BLaER1 treated with 17β-estradiol and CSF1 and Interleukin-3, amounts not matched to agents 10 nM and 100 nM (cell line): Measurements from ENCODE around the gene CFAP221.

Source experiments
- H3K27ac ChIP-seq, 11 experiments: shearing (Covaris generic); formaldehyde crosslinking; 2 replicates each; pipeline ENCODE4 v1.8.1; 2022
- H3K27me3 ChIP-seq, 11 experiments: shearing (Covaris generic); formaldehyde crosslinking; 2 replicates each; pipeline ENCODE4 v1.8.1; 2022
- H3K36me3 ChIP-seq, 11 experiments: shearing (Covaris generic); formaldehyde crosslinking; 2 replicates each; pipeline ENCODE4 v1.8.1; 2022
- H3K4me1 ChIP-seq, 10 experiments: shearing (Covaris generic); formaldehyde crosslinking; 2 replicates each; pipeline ENCODE4 v1.8.1; 2022
- H3K4me2 ChIP-seq, 11 experiments: shearing (Covaris generic); formaldehyde crosslinking; 2 replicates each; pipeline ENCODE4 v1.8.1; 2022
- H3K4me3 ChIP-seq, 10 experiments: shearing (Covaris generic); formaldehyde crosslinking; 2 replicates each; pipeline ENCODE4 v1.8.1; 2022
- H3K9ac ChIP-seq, 11 experiments: shearing (Covaris generic); formaldehyde crosslinking; 2 replicates each; pipeline ENCODE4 v1.8.1; 2022
- H3K9me3 ChIP-seq, 11 experiments: shearing (Covaris generic); formaldehyde crosslinking; replicated peaks in 1 of 11; 2 replicates each; pipeline ENCODE4 v1.8.1; 2022
- H4K20me1 ChIP-seq, 11 experiments: shearing (Covaris generic); formaldehyde crosslinking; 2 replicates each; pipeline ENCODE4 v1.8.1; 2022
- Cebpa-rat ChIP-seq, 11 experiments: shearing (Covaris generic); IDR thresholded peaks; 2 replicates each; pipeline ENCODE4 v1.8.1; 2022

The CFAP221 gene

DNA sequence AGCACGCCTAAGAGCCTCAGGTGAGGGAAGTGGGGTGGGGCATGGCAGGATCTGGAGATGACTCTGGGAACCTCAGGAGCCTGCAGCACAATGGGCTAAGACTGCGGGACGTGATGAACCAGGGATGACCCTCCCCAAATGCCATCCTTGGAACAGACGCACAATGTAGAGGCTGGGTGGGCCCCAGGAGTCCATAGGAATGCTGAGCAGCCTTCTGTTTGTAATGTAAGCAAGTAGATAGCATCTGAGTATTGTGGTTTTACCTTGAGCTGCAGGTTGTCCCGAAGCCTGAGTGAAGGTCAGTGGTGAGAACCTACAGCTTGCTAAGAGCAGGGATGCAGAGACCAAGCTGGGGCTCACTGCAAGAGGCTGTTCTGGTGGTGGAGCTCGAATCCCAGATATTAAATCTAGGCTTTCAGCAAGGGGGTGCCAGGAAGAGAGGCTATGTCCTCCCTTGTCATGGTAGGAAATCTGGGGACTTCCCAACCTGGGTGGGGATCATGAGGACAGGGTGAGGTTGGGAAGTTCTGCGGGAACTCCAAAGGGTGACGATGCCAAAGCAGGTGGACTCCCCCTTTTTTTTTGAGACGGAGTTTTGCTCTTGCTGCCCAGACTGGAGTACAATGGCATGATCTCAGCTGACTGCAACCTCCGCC lies 25.7 kb upstream of the CFAP221 start:
- no peak for TF ChIP-seq Cebpa-rat (IDR thresholded peaks at IDR 0.05)
- Histone ChIP-seq H3K4me2 (no peak overlapping the region), H3K27ac (no peak overlapping the region), H4K20me1 (no peaks in the 10 kb centered on the region), H3K4me3 (no peak overlapping the region), H3K9me3 (peaks cover 0 to 7% (median 0%) of the 10 kb centered on the region in 11 experiments; a peak in 2 of 22 replicates), H3K9ac (no peak overlapping the region), H3K36me3 (no peaks in the 10 kb centered on the region), H3K4me1 (no peaks in the 10 kb centered on the region), H3K27me3 (no peaks in the 10 kb centered on the region)

DNA sequence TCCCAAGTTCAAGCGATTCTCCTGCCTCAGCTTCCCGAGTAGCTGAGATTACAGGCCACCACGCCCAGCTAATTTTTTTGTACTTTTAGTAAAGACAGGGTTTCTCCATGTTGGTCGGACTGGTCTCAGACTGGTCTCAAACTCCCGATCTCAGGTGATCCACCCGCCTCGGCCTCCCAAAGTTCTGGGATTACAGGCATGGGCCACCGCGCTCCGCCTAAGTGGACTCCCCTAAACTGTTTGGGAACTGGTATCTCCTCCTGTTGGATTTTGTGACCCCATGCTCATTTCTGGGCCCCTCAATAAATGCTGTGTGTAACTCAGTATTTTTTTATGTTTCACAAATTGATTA lies 25.2 kb upstream of the CFAP221 start:
- no peaks in the 10 kb centered on the region for H3K36me3 ChIP-seq
- no peak overlapping the region for H3K9ac ChIP-seq
- H3K27me3 ChIP-seq: no peaks in the 10 kb centered on the region
- no peak overlapping the region for H3K4me3 ChIP-seq
- H3K4me1 ChIP-seq: no peaks in the 10 kb centered on the region
- peaks cover 0 to 10% (median under 1%) of the 10 kb centered on the region in 11 experiments; a peak in 6 of 22 replicates for H3K9me3 ChIP-seq
- no peak overlapping the region for H3K4me2 ChIP-seq
- H4K20me1 ChIP-seq: no peaks in the 10 kb centered on the region
- TF ChIP-seq Cebpa-rat (IDR thresholded peaks at IDR 0.05): no peak
- H3K27ac ChIP-seq: no peak overlapping the region

DNA sequence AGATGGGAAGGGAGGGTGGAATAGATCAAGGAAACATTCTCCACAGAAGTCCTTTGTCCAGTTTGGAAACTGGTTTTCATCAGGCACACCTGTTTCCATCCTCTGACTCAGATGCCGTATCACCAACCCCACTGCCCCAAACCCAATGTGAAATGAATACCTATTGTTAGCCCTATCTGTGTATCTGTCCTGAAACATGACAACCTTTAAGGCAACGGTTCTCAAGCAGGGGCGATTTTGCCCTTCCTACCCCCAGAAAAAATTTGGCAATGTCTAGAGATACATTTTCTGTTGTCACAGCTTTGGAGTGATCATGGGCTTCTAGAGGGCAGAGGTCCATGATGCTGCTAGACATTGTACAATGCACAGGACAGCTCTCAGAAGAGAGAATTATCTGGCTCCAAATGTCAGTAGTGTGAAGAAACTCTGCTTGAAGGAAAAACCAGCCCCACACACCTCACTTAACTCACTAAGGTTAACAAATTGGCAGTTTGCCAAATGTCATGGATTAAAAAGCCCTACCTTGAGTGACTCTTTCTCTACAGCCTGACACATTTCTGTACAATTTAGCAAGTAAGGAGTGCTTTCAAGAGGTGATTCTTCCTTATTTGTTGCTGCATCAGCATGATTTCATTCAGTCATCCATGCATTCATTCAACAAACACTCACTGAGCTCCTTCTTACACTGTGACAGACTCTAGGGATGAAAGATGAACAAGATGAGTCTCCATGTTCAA lies 23.4 kb upstream of the CFAP221 start:
- no peak overlapping the region for H3K27ac ChIP-seq
- no peaks in the 10 kb centered on the region for H4K20me1 ChIP-seq
- H3K9ac ChIP-seq: no peak overlapping the region
- no peak overlapping the region for H3K4me2 ChIP-seq
- H3K9me3 ChIP-seq: peaks cover 0 to 17% (median 3%) of the 10 kb centered on the region in 11 experiments; a peak in 6 of 22 replicates
- no peaks in the 10 kb centered on the region for H3K4me1 ChIP-seq
- 0 out of 22 replicates have a peak, but pooled peaks cover 0 to 4% (median 0%) of the 10 kb centered on the region in 11 experiments for H3K27me3 ChIP-seq
- no peak for TF ChIP-seq Cebpa-rat (IDR thresholded peaks at IDR 0.05)
- no peak overlapping the region for H3K4me3 ChIP-seq
- H3K36me3 ChIP-seq: no peaks in the 10 kb centered on the region

DNA sequence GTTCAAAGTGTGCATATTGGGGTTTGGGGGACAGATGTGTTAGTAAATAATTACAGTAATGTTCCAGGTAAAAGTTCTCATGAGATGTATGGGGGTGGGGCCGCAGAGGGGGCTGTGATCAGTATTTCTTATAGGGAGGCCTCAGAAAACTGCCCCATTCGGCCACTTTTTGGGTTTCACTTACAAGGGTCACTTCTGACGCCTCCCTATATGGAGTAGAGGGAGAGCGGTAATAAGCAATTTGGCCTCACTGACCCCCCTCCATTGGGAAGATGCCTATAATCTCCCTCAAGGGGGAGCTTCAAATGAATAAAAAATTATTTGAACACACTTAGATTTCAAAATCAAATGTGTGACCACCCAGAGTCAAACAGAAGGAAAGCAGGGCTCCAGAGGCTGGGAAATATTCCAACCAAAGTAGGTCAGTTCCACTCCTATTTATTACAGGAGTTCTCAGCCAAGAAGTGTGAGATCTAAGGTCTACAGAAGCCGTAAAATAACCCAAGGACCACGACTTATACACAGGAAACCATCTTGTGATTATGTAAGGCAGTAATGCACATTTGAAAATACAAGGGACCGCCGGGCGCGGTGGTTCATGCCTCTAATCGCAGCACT lies 22.7 kb upstream of the CFAP221 start:
- Histone ChIP-seq H3K4me2 (no peak overlapping the region), H3K36me3 (no peaks in the 10 kb centered on the region), H3K4me3 (no peak overlapping the region), H3K9me3 (peaks cover 0 to 17% (median 3%) of the 10 kb centered on the region in 11 experiments; a peak in 6 of 22 replicates), H3K27ac (no peak overlapping the region), H3K27me3 (0 out of 22 replicates have a peak, but pooled peaks cover 0 to 4% (median 0%) of the 10 kb centered on the region in 11 experiments), H4K20me1 (no peaks in the 10 kb centered on the region), H3K4me1 (no peaks in the 10 kb centered on the region), H3K9ac (no peak overlapping the region)
- TF ChIP-seq Cebpa-rat (IDR thresholded peaks at IDR 0.05): no peak

DNA sequence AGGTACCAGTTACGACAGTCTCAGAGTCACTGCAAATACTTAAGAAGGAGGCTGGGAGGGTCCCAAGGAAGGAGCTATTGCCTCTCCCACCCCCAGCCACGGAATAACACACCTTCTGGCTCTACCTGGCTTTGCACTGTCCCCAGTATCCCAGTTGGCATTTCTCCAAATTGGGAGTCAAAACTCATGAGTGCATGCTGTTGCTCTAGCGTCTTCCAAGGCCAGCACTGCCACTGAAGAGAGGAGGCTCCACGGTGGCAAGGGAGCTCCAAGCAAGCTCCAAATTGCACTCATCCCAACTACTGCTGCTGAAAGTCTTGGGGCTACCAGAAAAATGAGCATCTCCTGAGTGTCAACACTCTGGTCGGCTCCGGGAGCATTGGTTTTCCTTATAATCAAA lies 21.6 kb upstream of the CFAP221 start:
- Histone ChIP-seq H4K20me1 (no peaks in the 10 kb centered on the region), H3K27me3 (0 out of 22 replicates have a peak, but pooled peaks cover 0 to 4% (median 0%) of the 10 kb centered on the region in 11 experiments), H3K4me3 (no peak overlapping the region), H3K9ac (no peak overlapping the region), H3K36me3 (no peaks in the 10 kb centered on the region), H3K27ac (no peak overlapping the region), H3K4me2 (no peak overlapping the region), H3K9me3 (peaks cover 0 to 17% (median 3%) of the 10 kb centered on the region in 11 experiments; a peak in 5 of 22 replicates), H3K4me1 (no peaks in the 10 kb centered on the region)
- TF ChIP-seq Cebpa-rat (IDR thresholded peaks at IDR 0.05): no peak

DNA sequence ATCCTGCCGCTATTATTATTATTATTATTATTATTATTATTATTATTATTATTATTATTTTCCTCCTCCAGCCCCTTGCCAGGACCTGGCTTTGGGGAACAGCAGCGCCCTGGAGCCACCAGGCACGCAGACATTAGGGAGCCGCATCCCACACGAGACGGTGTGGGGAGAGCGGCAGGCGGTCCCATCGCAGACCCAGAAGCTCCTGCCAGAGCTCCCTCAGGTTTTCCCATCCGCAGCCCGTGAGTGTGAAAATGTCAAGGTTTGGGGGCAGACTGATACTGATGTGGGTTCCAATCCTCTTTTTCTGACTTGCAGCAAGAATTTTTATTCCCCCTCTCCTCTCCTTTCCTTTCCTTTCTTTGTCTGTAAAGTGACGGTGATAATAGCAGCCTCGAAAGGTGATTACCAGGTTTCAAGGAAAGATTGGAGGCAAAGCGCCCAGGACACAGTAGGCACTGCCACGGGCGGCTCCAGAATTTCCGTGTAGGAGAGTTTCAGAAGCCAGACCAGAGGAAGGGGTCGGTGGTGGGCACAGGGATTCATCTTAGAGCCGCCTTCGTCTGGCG lies 20.8 kb upstream of the CFAP221 start:
- Histone ChIP-seq H3K9ac (no peak overlapping the region), H3K27ac (no peak overlapping the region), H3K36me3 (no peaks in the 10 kb centered on the region), H3K9me3 (peaks cover 0 to 12% (median 3%) of the 10 kb centered on the region in 11 experiments; a peak in 5 of 22 replicates), H3K27me3 (0 out of 22 replicates have a peak, but pooled peaks cover 0 to 4% (median 0%) of the 10 kb centered on the region in 11 experiments), H4K20me1 (no peaks in the 10 kb centered on the region), H3K4me2 (no peak overlapping the region), H3K4me1 (no peaks in the 10 kb centered on the region), H3K4me3 (no peak overlapping the region)
- no peak for TF ChIP-seq Cebpa-rat (IDR thresholded peaks at IDR 0.05)

DNA sequence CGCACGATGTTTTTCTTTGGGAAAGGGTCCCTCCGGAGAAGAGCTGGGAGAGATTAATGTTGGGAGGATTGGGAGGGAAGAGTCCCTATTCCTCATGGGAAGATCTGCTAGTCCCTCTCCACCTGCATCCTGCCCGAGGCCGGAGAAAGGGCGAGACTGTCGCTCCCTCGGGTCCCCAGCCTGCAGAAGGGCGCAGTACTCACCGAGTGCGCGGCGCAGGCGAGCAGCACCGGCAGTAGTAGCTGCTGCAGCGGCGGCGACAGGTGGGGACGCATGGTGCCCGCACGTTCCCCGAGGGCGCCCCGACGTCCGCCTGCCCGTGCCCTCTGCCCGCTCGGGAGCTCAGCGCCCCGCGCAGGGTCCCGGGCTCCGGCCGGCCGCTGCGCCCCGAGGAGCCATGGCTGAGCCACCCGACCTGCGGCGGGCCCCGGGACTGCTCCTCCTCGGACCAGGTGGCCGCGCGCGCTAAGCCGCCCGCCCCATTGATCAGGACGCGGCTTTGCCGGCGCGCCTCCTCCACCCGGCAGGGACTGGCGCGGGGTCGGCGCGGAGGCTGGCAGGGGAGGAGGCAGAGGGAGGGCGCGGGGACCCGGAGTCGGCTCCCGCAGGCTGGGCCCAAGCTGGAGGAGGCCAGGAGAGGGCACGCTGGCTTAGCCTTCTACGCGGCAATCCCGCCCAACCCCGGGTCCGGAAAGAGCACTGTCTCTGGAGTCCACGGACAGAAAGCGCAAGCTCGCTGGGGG lies 20.1 kb upstream of the CFAP221 start, which contains the start of gene SCTR:
Gene SCTR, minus strand, starts transcription at position 532 of the 743 bp plus-strand sequence. Its CDS starts 257 bp downstream, at position 275.
- no peak for TF ChIP-seq Cebpa-rat (IDR thresholded peaks at IDR 0.05)
- Histone ChIP-seq H4K20me1 (no peaks in the 10 kb centered on the region), H3K4me1 (no peaks in the 10 kb centered on the region), H3K27ac (no peak within 1 kb of the TSS), H3K4me3 (no peak within 1 kb of the TSS), H3K27me3 (0 out of 22 replicates have a peak, but pooled peaks cover 0 to 4% (median 0%) of the 10 kb centered on the region in 11 experiments), H3K9ac (no peak within 1 kb of the TSS), H3K9me3 (peaks cover 0 to 10% (median 3%) of the 10 kb centered on the region in 11 experiments; a peak in 5 of 22 replicates), H3K36me3 (no peaks in the 10 kb centered on the region), H3K4me2 (no peak within 1 kb of the TSS)

DNA sequence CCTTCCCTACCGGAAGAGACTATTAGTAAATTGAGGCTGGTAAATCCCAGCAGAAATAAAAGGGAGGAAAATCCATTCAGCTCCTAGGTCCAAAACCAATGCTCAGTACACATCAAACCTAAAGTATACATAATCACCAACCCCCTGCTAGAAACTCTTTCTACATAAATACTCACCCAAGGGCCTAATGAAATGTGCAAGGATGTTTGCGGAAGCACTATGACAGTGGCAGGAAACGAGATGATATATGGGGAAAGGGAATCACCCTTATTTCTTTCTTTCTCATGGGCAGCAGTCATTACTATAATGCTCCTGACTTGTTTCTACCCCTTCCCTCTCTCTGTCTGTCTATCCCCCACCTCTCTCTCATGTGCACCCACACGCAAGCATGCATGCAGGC lies 18.6 kb upstream of the CFAP221 start:
- no peaks in the 10 kb centered on the region for H3K36me3 ChIP-seq
- no peak for TF ChIP-seq Cebpa-rat (IDR thresholded peaks at IDR 0.05)

More for the DNA sequence above, 18.6 kb upstream of the CFAP221 start:
- H3K27ac ChIP-seq: no peak overlapping the region
- H3K9me3 ChIP-seq: peaks cover 0 to 10% (median 4%) of the 10 kb centered on the region in 11 experiments; a peak in 5 of 22 replicates
- 0 out of 22 replicates have a peak, but pooled peaks cover 0 to 4% (median 0%) of the 10 kb centered on the region in 11 experiments for H3K27me3 ChIP-seq
- no peak overlapping the region for H3K9ac ChIP-seq
- H3K4me2 ChIP-seq: no peak overlapping the region
- H3K4me3 ChIP-seq: no peak overlapping the region
- H3K4me1 ChIP-seq: no peaks in the 10 kb centered on the region
- H4K20me1 ChIP-seq: no peaks in the 10 kb centered on the region
